IMR-90 (cell line): ENCODE results near the gene SLIT1. TPM values are rescaled to one million over a fixed set of nuclear protein-coding genes. Genes with fewer than 3 reads are reported as not detected.

ENCODE experiments used
- ATAC-seq: fragments of 200-7000 bp; cut with Tn5 transposase; 2 replicates; pipeline ENCODE4 v1.9.1; 2020; ENCODE audit warnings: low read depth, mild to moderate bottlenecking, moderate library complexity
- BruUV-seq: library from RNA; stranded (reverse); fragments of 400-500 nt; replicated peaks from 2 replicates; lab custom pipeline; 2021; lab: Mats Ljungman, UMichigan
- CTCF ChIA-PET: fragments of 300-600 bp; formaldehyde crosslinking; extraction: SDS; loops from one replicate; lab custom pipeline; 2021; ENCODE audit warnings: antibody characterized with exemption; lab: Yijun Ruan, JAX
- POLR2A ChIA-PET: fragments of 300-600 bp; sonication (Branson Sonifier 250); formaldehyde crosslinking; loops from one replicate; lab custom pipeline; 2022; ENCODE audit warnings: antibody characterized with exemption; ENCODE audit not compliant: unreplicated experiment; lab: Charles Lee
- DNase-seq: peaks from one replicate; pipeline ENCODE4 v3.0.0; 2013
- H2AFZ ChIP-seq: replicated peaks from 2 replicates; pipeline ENCODE3; 2013; ENCODE audit warnings: low read length, mild to moderate bottlenecking; ENCODE audit not compliant: poor library complexity
- H2AK5ac ChIP-seq: 2 replicates; pipeline ENCODE4 v1.6.1; 2013; ENCODE audit warnings: low read depth, low read length, inconsistent platforms
- H2AK9ac ChIP-seq: replicated peaks from 2 replicates; pipeline ENCODE3; 2013; ENCODE audit warnings: mild to moderate bottlenecking, low read depth, low read length, moderate library complexity; ENCODE audit not compliant: poor library complexity
- H2BK120ac ChIP-seq: 2 replicates; pipeline ENCODE4 v1.6.1; 2013; ENCODE audit warnings: low read depth, low read length, inconsistent platforms
- H2BK15ac ChIP-seq: 3 replicates; pipeline ENCODE4 v1.6.1; 2013; ENCODE audit warnings: low read depth, low read length, inconsistent platforms
- H2BK20ac ChIP-seq: 2 replicates; pipeline ENCODE4 v1.6.1; 2013; ENCODE audit warnings: low read depth, mild to moderate bottlenecking, inconsistent platforms, low read length, moderate library complexity
- H2BK5ac ChIP-seq: 2 replicates; pipeline ENCODE4 v1.6.1; 2013; ENCODE audit warnings: mild to moderate bottlenecking, low read depth, low read length, inconsistent platforms; ENCODE audit not compliant: poor library complexity, severe bottlenecking
- H3K14ac ChIP-seq: replicated peaks from 2 replicates; pipeline ENCODE4 v1.6.1; 2013; ENCODE audit warnings: low read depth, low read length, inconsistent platforms
- H3K18ac ChIP-seq: 2 replicates; pipeline ENCODE4 v1.6.1; 2013; ENCODE audit warnings: low read depth, low read length, control low read depth
- H3K23ac ChIP-seq: 2 replicates; pipeline ENCODE4 v1.6.1; 2013; ENCODE audit warnings: low read depth, low read length, inconsistent platforms
- H3K27ac ChIP-seq: 2 replicates; pipeline ENCODE4 v1.5.1; 2013; ENCODE audit warnings: mild to moderate bottlenecking, control low read depth, low read length; ENCODE audit not compliant: insufficient read depth
- H3K27me3 ChIP-seq: 2 replicates; pipeline ENCODE4 v1.6.1; 2013; ENCODE audit warnings: low read length; ENCODE audit not compliant: control insufficient read depth, insufficient read depth
- H3K36me3 ChIP-seq: 2 replicates; pipeline ENCODE4 v1.6.1; 2013; ENCODE audit warnings: low read length, mixed read lengths; ENCODE audit not compliant: control insufficient read depth, insufficient read depth
- H3K4ac ChIP-seq: 2 replicates; pipeline ENCODE4 v1.6.1; 2013; ENCODE audit warnings: low read depth, low read length, inconsistent platforms
- H3K4me1 ChIP-seq: 2 replicates; pipeline ENCODE4 v1.6.1; 2013; ENCODE audit warnings: low read length, mixed read lengths; ENCODE audit not compliant: control insufficient read depth, insufficient read depth
- H3K4me2 ChIP-seq: 2 replicates; pipeline ENCODE4 v1.6.1; 2013; ENCODE audit warnings: low read depth, mild to moderate bottlenecking, control low read depth, low read length, moderate library complexity
- H3K4me3 ChIP-seq: 2 replicates; pipeline ENCODE4 v1.5.1; 2013; ENCODE audit warnings: low read depth, mild to moderate bottlenecking, control low read depth, low read length, moderate library complexity; ENCODE audit not compliant: insufficient read depth
- H3K56ac ChIP-seq: 2 replicates; pipeline ENCODE4 v1.6.1; 2013; ENCODE audit warnings: low read length, inconsistent platforms; ENCODE audit not compliant: insufficient read depth; ENCODE audit errors: extremely low read depth
- H3K79me1 ChIP-seq, 2 experiments: 2 replicates each; pipeline ENCODE4 v1.6.1; 2013; ENCODE audit warnings: low read length in 2 of 2, inconsistent platforms in 1 of 2, low read depth in 1 of 2
- H3K9ac ChIP-seq: 2 replicates; pipeline ENCODE4 v1.6.1; 2013; ENCODE audit warnings: low read depth, low read length, control low read depth
- H3K9me1 ChIP-seq: 2 replicates; pipeline ENCODE4 v1.6.1; 2013; ENCODE audit warnings: low read length, inconsistent platforms; ENCODE audit not compliant: insufficient read depth
- H3K9me3 ChIP-seq: 2 replicates; pipeline ENCODE4 v1.6.1; 2013; ENCODE audit warnings: low read length; ENCODE audit not compliant: control insufficient read depth, insufficient read depth
- H4K20me1 ChIP-seq: 2 replicates; pipeline ENCODE4 v1.6.1; 2013; ENCODE audit warnings: low read length, inconsistent platforms; ENCODE audit not compliant: insufficient read depth
- H4K5ac ChIP-seq: 2 replicates; pipeline ENCODE4 v1.6.1; 2013; ENCODE audit warnings: mild to moderate bottlenecking, low read depth, low read length, control low read depth
- H4K8ac ChIP-seq, 2 experiments: 2 replicates each; pipeline ENCODE4 v1.6.1; 2013; ENCODE audit warnings: low read depth in 2 of 2, low read length in 2 of 2, control low read depth in 1 of 2, inconsistent platforms in 1 of 2
- H4K91ac ChIP-seq: 2 replicates; pipeline ENCODE4 v1.6.1; 2013; ENCODE audit warnings: low read depth, low read length, inconsistent platforms; ENCODE audit not compliant: insufficient read depth
- POLR2A ChIP-seq: IDR thresholded peaks from 2 replicates; pipeline ENCODE4 v1.6.1; 2012; ENCODE audit warnings: mild to moderate bottlenecking, low read depth, low read length
- WGBS, 2 experiments: methylation state at CpG; one replicate each; pipeline versions ENCODE4 v1.1.5 to v1.1.7; 2013; ENCODE audit warnings: missing lambda C conversion rate in 2 of 2; ENCODE audit not compliant: insufficient read length in 1 of 2; ENCODE audit errors: extremely low coverage in 2 of 2; 5-methylcytosine and 5-hydroxymethylcytosine counted together
- dilution Hi-C: fragments of 300-500 bp; cut with HindIII; formaldehyde crosslinking; loops from one replicate; pipeline ENCODE4 v1.14.3; 2018; ENCODE audit warnings: low sequenced_read_pairs; ENCODE audit not compliant: unreplicated experiment
- in situ Hi-C: fragments of 300-500 bp; cut with MboI; formaldehyde crosslinking; loops from 3 replicates; pipeline ENCODE4 v1.14.3; 2019; ENCODE audit warnings: low sequenced_read_pairs, inconsistent platforms, mixed read lengths
- intact Hi-C: fragments of 100-400 bp; cut with micrococcal nuclease; formaldehyde crosslinking; loops from 2 replicates; pipeline ENCODE4 v1.10.0; 2022
- polyA plus RNA-seq, 3 experiments: library from polyadenylated mRNA; depleted of rRNA; stranded (reverse); fragments of >200 nt; gene quantifications; 2 replicates each; pipeline ENCODE4 v1.2.3, GENCODE V29; 2012; ENCODE audit warnings: low replicate concordance in 1 of 3
- total RNA-seq: library from RNA; depleted of rRNA; stranded (reverse); fragments of >200 nt; gene quantifications from 2 replicates; pipeline ENCODE4 v1.2.3, GENCODE V29; 2012

The SLIT1 gene
- total and polyA plus RNA-seq, 2 of the 4 experiments (the other 2 are of a cell fraction) = under 0.01 TPM

GRCh38 chr10:97101166-97101940 is 84.4 kb downstream of the SLIT1 start:
- Histone ChIP-seq H4K91ac (no peak overlapping the region), H3K4me1 (no peaks in the 10 kb centered on the region), H2AK9ac (no peak overlapping the region), H3K9me3 (no peaks in the 10 kb centered on the region), H4K20me1 (no peaks in the 10 kb centered on the region), H3K4me2 (no peak overlapping the region), H3K4me3 (no peak overlapping the region), H3K9me1 (no peaks in the 10 kb centered on the region), H2BK120ac (no peak overlapping the region), H2AK5ac (no peak overlapping the region), H3K79me1 (no peaks in the 10 kb centered on the region), H3K9ac (no peak overlapping the region), H3K23ac (no peak overlapping the region), H3K18ac (no peak overlapping the region), H3K27me3 (peaks cover 63% of the 10 kb centered on the region), H3K27ac (no peak overlapping the region), H3K56ac (no peak overlapping the region), H2BK5ac (no peak overlapping the region), H3K14ac (no peak overlapping the region), H4K5ac (no peak overlapping the region), H4K8ac (no peak overlapping the region), H2BK15ac (no peak overlapping the region), H2AFZ (no peak overlapping the region), H3K4ac (no peak overlapping the region), H3K36me3 (no peaks in the 10 kb centered on the region), H2BK20ac (no peak overlapping the region)
- ChIA-PET CTCF (no interaction called here), POLR2A (no interaction called here)
- intact Hi-C loops (no loop called here), dilution Hi-C loops (no loop called here), in situ Hi-C loops (no loop called here)
- ATAC-seq (no peak), DNase-seq (no peak)
- 63% methylated on average over 2 of the region's 9 CpGs; no CpG with 5 or more reads in 1 of the 2 experiments for WGBS, 2 experiments
- no TSS peak for BruUV-seq
- no peak for TF ChIP-seq POLR2A
